Lower leg skin (tissue), 3 donors: Measurements from ENCODE around the gene SLX4IP.

Experiments used
- CTCF ChIP-seq, 3 donors: fragments of 450-650 bp; IDR thresholded peaks; one replicate each; pipeline ENCODE4 v1.5.1; 2016; ENCODE audit warnings: antibody characterized with exemption in 3 of 3, mild to moderate bottlenecking in 3 of 3, moderate library complexity in 2 of 3
- POLR2A ChIP-seq, 2 donors: fragments of 450-650 bp; IDR thresholded peaks; one replicate each; pipeline ENCODE4 v1.6.1; 2016 to 2017; ENCODE audit warnings: antibody characterized with exemption in 2 of 2, mild to moderate bottlenecking in 1 of 2, moderate library complexity in 1 of 2

DNA sequence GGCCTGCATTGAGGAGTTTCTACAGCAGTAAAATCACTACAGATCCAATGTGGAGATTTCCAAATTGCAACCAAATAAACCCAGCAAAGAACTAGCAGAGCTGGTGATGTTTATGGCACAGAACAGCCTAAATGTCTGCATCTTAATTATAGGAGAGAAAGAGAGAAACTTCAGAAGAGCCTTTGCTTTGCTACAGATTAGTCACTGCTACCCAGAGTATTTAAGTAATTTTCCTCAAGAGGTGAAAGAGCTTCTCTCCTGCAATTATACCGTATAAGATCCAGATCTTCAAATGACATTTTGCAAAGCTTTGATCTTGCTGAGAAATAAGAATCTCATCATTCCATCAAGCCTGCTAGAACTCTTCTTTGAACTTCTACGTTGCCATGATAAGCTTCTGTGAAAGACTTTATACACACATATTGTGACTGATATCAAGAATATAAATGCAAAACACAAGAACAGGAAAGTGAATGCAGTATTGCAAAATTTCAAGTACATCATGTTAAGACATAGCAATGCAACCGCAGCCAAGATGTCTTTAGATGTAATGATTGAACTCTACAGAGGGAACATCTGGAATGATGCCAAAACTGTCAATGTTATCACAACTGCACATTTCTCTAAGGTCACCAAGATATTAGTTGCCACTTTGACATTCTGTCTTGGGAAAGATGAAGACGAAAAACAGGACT lies 49.1 kb upstream of the SLX4IP start:
- TF ChIP-seq CTCF (IDR thresholded peaks at IDR 0.05) (no peak), POLR2A (IDR thresholded peaks at IDR 0.05) (no peak)
